Hippocampal formation (tissue), 2 donors: ENCODE results near the gene FJX1.
"Not testable (repeated sequence)": the region's sequence is repeated elsewhere in the genome, so short reads cannot be mapped to it uniquely, and the experiment has no call there.

Experiments
- DNase-seq, 2 donors: peaks; one replicate each; lab custom pipeline; 2025; lab: John Stamatoyannopoulos, UW

FJX1 gene

DNA sequence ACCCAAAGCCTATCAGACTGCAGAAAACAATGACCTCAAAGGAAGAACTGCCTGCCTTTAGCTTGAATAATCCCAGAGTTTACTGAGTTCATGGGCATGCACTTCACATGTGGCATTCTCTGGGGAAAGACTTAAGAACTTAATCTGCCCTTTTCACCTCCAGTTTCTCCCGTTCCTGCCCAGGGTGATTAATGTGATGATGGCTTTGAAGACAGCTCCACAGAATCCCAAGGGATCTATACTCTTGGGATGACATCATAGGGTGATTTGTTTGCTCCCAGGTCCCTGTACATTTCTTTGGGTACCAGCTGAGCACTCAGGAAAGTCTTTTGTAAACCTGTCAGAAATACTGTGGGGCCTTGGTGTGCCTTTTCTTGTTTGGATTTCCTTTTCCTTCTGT is 14.0 kb downstream of the FJX1 start:
- DNase-seq: no peak

DNA sequence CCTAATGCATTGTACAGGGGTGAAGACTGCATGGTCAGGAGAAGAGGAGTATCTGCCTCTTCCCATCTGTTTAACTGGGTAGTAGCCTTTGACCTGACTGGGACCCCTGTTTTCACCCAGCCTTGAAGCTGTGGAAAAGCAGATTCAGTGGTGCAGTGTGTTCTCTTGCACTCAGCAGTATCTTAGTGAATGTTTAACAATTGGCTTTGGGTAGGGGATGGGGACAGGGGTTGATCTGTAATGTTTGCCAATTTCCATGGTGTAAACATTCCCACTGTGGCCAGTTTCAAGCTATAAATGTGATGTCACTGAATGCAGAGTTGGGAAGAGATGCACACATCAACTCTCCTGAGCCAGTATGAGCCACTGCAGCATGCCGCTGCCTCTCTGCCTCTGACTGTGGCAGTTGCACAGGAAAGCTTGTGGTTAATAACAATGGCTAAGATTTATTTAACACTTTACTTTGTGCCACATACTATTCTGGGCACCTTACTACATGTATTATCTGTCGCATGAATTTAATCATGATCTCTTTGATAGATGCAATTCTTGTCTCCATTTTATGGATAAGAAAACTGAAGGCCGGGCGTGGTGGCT is 15.7 kb downstream of the FJX1 start:
- no peak for DNase-seq

DNA sequence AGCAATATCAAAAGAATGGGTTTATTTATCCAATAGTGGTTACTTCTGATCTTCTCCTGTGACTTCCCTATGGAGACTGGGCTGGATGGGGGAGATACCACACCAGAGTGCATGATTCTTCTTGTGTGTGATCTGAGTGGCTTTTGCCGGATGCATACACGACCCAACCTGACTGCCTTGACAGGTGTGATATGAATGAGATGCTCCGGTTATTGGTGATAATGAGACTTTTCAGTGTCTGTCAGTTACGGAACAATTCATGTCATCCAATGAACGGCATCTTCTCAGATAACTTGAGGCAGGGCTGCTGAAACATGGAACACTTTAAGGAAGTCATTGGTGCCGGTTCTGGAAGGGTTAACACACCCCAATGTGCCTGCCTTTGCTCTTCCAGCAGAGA is 17.7 kb downstream of the FJX1 start:
- DNase-seq: no peak

DNA sequence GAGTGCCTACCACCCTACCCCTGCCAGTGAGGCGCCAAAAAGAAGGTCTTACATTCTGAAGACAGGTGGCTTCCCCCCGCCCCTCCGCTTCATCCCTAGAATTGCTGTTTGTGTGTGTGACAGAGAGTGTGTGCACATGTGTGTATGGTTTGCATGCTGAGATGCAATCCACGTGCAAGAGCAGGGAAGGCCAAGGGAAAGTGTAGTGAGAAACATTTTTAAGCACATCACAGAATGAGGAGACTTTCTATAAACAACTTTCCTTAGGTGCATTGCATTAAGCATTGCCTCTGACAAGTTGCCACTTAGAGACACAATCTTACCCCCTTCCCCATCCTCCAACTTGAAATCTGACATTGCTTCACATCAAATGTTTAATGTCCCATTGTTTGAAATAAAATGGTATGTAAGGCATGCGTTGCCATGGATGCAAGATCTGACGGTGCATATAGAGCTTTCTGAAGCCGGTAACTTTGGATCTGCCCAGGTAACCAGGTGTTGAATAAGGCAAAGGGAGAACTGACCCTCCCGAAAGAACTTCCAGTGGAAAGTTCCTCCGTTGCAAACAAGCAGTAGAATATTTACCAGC is 21.4 kb downstream of the FJX1 start:
- DNase-seq: no peak

DNA sequence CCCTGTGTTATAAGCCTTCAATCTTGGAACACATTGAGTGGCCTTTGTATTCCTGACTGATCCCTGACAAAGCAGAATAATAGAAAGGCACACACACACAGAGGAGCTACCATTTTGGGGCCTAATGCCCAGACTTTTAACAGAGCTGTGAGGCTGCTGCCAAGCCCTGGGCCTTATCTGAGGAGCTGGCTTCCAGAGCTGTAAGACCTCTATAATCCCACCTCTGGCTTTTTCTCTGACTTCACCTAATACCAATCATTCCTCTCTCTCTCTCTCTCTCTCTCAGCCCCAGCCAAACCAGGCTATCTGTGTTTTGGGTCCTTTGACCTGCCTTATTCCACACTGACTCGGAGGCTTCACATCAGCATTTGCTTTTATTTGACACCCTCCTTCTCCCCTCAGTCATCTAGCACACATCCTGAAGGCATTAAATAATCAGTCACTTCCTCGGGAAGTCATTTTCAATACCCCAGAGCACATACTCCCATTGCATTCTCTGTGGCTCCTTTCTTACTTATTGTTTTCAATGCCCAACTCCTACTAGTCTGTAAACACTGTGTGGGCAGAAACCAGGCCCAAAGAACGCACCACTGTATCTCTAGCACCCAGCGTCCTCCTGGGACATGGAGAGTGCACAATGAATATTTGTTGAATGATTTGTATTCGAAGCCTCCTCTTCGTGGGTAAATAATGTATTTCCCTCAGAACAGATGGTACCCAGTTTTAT is 23.1 kb downstream of the FJX1 start:
- DNase-seq: peak in 1 of 2 donors; percentile 31

DNA sequence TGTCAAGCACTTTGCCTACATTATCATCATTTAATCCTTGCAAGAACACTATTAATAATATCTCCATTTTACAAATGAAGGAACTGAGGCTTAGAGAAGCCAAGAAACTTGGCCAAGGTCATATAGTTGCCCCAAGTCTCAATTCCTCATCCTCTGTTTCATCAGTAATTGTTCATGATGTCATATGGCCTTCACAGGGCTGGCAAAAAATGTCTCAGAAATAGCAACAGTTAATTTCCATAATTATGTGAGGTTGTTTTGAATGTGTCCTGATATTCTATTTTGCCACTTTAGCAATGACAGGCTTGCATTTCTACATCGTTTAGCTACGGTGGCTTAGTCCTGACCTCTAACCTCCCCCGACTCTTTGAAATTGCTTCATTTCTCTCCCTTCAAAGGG is 23.7 kb downstream of the FJX1 start:
- DNase-seq: no peak

GRCh38 chr11:35647421-35648093 is 29.3 kb downstream of the FJX1 start:
- no peak for DNase-seq

GRCh38 chr11:35650006-35650405 is 31.7 kb downstream of the FJX1 start:
- no peak for DNase-seq

GRCh38 chr11:35650467-35650866 is 32.2 kb downstream of the FJX1 start:
- DNase-seq: no peak

GRCh38 chr11:35651263-35651662 is 33.0 kb downstream of the FJX1 start:
- DNase-seq: no peak

- not testable (repeated sequence) for DNase-seq
These were observed 34.5 kb downstream of the FJX1 start for GRCh38 chr11:35652786-35653185.

DNA sequence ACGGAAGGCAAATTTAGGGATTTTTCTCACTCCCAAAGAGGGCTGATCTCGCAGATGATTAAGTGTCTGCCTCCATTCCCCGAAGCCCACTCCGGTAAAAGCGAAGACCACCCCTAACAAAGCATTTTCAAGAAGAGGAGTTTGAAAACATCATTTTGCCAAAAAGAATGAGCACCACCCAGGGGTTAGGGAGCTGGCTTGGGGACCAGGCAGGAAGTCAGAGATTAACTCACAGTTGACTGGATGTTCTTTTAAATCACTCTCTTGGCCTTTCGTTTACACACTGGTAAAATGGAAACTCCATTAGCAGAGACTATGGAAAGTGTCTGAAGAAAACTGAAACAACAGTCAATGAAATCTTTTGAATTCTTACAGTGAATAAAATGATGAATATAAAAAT is 36.5 kb downstream of the FJX1 start:
- no peak for DNase-seq

DNA sequence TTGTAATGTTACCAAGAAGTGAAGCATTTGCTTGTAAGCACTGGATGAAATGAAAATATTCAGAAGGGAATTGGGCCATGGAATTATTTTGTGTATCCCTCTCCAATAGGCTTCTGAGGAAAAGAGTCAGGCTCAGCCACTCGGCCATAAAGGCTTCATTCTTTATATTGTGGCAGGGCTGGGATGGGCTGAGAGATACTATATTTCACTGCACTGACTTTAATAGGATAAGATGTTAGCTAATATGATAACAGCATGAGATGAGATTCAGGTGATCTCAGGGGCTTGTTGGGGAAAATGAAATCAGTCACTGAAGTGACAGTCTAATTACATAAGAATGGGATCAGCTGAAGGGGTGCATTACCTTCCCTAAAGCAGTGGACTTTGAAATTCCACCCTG is 37.0 kb downstream of the FJX1 start:
- no peak for DNase-seq

DNA sequence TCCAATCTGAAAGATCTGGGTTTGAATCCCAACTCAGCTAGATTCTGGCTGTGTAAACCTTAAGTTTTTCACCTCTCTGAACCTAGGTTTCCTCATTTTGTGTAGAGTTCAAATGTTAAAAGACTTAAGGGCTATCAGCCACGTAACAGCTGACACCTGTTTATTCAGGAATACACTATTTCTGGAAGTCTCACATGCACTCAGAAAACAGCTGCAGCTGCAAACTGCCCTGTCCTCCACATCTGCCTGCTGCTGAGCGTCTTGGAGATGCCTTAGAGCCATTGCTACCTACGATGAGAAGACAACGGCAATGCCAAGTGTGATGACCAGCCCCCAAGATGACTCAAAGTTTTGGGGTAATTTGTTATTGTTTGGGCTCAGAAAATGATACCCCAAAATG is 37.6 kb downstream of the FJX1 start:
- no peak for DNase-seq

DNA sequence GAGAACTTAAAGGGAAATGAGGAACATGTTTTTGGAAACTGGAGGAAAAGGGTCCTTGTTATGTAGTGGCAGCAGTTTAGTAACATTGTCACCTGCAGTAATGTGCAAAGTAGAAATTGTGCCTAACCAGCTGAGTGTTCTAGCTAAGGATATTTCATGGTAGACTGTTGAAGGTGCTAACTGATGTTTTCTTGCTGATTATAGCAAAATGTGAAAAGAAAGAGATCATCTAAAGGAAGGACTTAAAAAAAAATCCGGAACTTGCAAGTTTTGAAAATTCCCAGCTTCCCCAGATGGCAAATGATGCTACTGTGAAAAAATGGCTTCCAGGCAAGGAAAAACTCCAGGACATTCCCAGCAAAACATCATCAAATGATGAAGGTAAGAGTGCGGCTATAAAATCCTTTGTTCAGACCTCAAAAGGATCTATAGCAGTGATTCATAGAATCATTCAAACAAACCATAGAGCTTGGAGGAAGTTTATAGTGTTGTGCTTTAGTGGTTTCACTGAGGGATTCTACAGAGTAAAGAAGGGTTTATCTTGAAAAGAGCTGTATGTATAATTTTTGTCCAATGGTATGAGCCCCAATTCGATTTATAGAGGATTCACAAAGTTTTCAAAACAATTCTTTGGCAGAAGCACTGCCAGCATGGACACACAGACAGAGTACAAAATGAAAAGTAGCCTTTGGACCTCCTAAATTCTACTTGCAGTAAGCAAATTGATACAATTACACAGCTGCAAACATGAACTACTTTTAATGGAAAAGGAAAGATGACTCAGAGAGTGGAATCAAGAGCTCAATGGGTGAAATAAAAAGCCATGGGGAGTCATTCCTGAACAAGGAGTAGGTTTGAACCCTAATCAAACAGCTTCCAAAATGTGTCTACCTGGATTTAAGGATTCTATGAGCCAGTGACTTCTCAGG is 40.0 kb downstream of the FJX1 start:
- DNase-seq: no peak

GRCh38 chr11:35661534-35661933 is 43.3 kb downstream of the FJX1 start:
- DNase-seq: no peak

- DNase-seq: peak; percentile 51 to 64
These were observed 43.9 kb downstream of the FJX1 start for GRCh38 chr11:35662061-35662648.

DNA sequence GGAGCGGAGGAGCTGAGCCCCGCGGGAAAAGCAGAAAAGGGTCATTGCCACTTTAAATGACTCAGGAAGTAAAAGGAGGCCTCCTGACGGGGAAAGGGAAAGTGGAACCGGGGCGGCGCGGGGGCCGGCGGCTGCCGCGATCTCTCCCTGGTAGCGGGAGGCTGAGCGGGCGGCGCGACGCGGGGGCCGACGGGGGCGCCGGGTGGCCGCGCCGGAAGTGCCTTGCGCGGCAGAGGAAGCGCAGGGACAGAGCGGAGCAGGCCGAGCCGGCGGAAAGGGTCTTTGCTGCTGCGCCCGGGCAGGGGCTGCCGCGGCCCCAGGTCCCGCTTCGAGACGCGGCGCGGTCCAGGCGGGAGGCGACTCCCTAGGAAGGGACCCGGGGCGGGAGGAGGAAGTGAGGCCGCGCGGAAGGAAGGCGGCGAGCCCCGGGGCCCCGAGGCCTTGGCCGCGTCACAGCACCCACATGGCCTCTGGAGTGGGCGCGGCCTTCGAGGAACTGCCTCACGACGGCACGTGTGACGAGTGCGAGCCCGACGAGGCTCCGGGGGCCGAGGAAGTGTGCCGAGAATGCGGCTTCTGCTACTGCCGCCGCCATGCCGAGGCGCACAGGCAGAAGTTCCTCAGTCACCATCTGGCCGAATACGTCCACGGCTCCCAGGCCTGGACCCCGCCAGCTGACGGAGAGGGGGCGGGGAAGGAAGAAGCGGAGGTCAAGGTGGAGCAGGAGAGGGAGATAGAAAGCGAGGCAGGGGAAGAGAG is 44.6 kb downstream of the FJX1 start, which contains the start of gene TRIM44:
Gene TRIM44, plus strand, starts transcription at position 127 of the 759 bp plus-strand sequence. Its CDS starts 337 bp downstream, at position 464.
- DNase-seq: peak; percentile 78 to 79

DNA sequence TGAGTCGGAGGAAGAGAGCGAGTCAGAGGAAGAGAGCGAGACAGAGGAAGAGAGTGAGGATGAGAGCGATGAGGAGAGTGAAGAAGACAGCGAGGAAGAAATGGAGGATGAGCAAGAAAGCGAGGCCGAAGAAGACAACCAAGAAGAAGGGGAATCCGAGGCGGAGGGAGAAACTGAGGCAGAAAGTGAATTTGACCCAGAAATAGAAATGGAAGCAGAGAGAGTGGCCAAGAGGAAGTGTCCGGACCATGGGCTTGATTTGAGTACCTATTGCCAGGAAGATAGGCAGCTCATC is 45.1 kb downstream of the FJX1 start:
- no peak for DNase-seq

- no peak for DNase-seq
These were observed 46.7 kb downstream of the FJX1 start for GRCh38 chr11:35664977-35665441.

DNA sequence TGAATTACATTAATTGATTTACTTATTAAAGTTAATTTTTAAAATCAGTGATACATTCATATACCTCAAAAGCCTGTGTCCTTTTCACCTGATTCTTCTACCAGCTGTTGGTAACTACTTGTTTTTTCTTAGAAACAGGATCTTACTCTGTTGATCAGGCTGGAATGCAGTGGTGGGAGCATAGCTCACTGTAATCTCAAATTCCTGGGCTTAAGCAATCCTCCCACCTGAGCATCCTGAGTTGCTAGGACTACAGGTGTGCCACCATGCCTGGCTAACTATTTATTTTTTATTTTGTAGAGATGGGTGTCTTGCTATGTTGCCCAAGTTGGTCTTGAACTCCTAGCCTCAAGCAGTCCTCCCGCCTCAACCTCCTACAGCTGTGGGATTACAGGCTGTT is 49.0 kb downstream of the FJX1 start:
- no peak for DNase-seq
